Adrenal gland (tissue), 5 donors: ENCODE data around the gene USP34.

ENCODE experiments used
- POLR2A ChIP-seq, 2 donors: fragments of 450-650 bp; IDR thresholded peaks; one replicate each; pipeline ENCODE4 v1.6.1; 2017; ENCODE audit warnings: antibody characterized with exemption in 2 of 2, mild to moderate bottlenecking in 2 of 2, moderate library complexity in 1 of 2
- TF ChIP-seq, protein P1 (sequence below), 6 experiments: fragments of 450-650 bp in 4 of 6; fragments of 200-600 bp in 2 of 6; sonication (generic) in 1 of 6; IDR thresholded peaks; 1 replicate in 5 of 6; 2 replicates in 1 of 6; pipeline versions ENCODE4 v1.5.1 to v1.8.0; 2016 to 2021; ENCODE audit warnings: antibody characterized with exemption in 6 of 6, mild to moderate bottlenecking in 2 of 6, moderate library complexity in 1 of 6
- donor health status: DM: no; HTN: no; CAD: no.

DNA sequence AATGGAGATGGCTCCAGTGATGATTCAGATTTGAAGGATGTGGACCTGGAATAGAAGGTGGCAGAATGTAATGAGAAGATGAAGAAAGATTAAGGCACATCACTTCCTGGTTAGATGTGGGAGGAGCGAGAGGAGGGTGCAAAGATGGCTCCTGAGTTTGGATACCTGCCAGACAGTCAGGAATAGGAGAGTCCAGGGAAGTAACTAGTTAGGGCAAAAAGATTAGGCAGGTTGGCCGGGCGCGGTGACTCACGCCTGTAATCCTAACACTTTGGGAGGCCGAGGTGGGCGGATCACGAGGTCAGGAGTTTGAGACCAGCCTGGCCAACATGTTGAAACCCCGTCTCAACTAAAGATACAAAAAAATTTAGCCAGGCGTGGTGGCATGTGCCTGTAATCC, 303.3 kb downstream of the USP34 start:
- TF ChIP-seq, protein P1, sequence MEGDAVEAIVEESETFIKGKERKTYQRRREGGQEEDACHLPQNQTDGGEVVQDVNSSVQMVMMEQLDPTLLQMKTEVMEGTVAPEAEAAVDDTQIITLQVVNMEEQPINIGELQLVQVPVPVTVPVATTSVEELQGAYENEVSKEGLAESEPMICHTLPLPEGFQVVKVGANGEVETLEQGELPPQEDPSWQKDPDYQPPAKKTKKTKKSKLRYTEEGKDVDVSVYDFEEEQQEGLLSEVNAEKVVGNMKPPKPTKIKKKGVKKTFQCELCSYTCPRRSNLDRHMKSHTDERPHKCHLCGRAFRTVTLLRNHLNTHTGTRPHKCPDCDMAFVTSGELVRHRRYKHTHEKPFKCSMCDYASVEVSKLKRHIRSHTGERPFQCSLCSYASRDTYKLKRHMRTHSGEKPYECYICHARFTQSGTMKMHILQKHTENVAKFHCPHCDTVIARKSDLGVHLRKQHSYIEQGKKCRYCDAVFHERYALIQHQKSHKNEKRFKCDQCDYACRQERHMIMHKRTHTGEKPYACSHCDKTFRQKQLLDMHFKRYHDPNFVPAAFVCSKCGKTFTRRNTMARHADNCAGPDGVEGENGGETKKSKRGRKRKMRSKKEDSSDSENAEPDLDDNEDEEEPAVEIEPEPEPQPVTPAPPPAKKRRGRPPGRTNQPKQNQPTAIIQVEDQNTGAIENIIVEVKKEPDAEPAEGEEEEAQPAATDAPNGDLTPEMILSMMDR (IDR thresholded peaks at IDR 0.05): no peak
- no peak for TF ChIP-seq POLR2A (IDR thresholded peaks at IDR 0.05)
